Kidney epithelial cell (primary cell): ENCODE results near the gene HSPB3. TPM values are rescaled to one million over a fixed set of nuclear protein-coding genes. Genes with fewer than 3 reads are reported as not detected.

Source experiments
- DNase-seq: peaks from one replicate; pipeline ENCODE4 v3.0.0-alpha.2; 2010; ENCODE audit warnings: low read depth
- H3K27me3 ChIP-seq: 2 replicates; pipeline ENCODE4 v1.6.0; 2011; ENCODE audit warnings: low read length; ENCODE audit not compliant: control insufficient read depth, insufficient read depth
- H3K36me3 ChIP-seq: 2 replicates; pipeline ENCODE4 v1.5.1; 2011; ENCODE audit warnings: low read length; ENCODE audit not compliant: control insufficient read depth, insufficient read depth
- H3K4me3 ChIP-seq: 2 replicates; pipeline ENCODE4 v1.5.1; 2011; ENCODE audit warnings: low read depth, mild to moderate bottlenecking, control low read depth, low read length
- total RNA-seq: library from RNA; depleted of rRNA; stranded (reverse); fragments of >200 nt; gene quantifications from 2 replicates; pipeline ENCODE4 v1.2.3, GENCODE V29; 2015
- TF ChIP-seq, protein P1 (sequence below): IDR thresholded peaks from 2 replicates; pipeline ENCODE4 v1.5.1; 2011; ENCODE audit warnings: mild to moderate bottlenecking, moderate library complexity, low read length, control low read depth, inconsistent platforms; ENCODE audit not compliant: insufficient read depth, poor library complexity, severe bottlenecking

Gene HSPB3, protein sequence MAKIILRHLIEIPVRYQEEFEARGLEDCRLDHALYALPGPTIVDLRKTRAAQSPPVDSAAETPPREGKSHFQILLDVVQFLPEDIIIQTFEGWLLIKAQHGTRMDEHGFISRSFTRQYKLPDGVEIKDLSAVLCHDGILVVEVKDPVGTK
- 0.50 TPM in 1 of 2 replicates, not detected in the other for total RNA-seq

DNA sequence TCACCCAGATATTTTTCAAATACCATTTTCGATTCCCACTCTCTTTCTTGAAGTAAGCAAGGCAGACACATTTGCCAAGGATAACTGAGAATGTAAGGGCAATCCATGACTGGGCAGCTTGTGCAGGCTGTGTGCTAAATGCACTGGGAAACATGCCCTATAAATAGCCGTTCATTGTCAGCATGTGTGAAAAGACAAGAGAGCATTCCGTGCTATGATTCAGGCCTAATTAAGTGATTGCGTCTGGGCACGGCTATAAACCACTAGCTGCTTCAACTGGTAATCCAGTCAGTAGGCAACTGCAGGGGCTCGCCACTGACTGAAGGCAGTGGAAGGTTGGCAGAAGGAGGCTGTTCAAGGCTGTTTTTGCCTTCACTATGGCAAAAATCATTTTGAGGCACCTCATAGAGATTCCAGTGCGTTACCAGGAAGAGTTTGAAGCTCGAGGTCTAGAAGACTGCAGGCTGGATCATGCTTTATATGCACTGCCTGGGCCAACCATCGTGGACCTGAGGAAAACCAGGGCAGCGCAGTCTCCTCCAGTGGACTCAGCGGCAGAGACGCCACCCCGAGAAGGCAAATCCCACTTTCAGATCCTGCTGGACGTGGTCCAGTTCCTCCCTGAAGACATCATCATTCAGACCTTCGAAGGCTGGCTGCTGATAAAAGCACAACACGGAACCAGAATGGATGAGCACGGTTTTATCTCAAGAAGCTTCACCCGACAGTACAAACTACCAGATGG lies at the start of gene HSPB3:
TSS of gene HSPB3 (plus strand) at position 287 of the 745 bp plus-strand sequence. CDS start at position 378, 91 bp downstream.
- Histone ChIP-seq H3K4me3 (no peak within 1 kb of the TSS), H3K36me3 (no peaks in the 10 kb centered on the region), H3K27me3 (no peaks in the 10 kb centered on the region)
- DNase-seq: no peak
- TF ChIP-seq, protein P1, sequence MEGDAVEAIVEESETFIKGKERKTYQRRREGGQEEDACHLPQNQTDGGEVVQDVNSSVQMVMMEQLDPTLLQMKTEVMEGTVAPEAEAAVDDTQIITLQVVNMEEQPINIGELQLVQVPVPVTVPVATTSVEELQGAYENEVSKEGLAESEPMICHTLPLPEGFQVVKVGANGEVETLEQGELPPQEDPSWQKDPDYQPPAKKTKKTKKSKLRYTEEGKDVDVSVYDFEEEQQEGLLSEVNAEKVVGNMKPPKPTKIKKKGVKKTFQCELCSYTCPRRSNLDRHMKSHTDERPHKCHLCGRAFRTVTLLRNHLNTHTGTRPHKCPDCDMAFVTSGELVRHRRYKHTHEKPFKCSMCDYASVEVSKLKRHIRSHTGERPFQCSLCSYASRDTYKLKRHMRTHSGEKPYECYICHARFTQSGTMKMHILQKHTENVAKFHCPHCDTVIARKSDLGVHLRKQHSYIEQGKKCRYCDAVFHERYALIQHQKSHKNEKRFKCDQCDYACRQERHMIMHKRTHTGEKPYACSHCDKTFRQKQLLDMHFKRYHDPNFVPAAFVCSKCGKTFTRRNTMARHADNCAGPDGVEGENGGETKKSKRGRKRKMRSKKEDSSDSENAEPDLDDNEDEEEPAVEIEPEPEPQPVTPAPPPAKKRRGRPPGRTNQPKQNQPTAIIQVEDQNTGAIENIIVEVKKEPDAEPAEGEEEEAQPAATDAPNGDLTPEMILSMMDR: no peak

DNA sequence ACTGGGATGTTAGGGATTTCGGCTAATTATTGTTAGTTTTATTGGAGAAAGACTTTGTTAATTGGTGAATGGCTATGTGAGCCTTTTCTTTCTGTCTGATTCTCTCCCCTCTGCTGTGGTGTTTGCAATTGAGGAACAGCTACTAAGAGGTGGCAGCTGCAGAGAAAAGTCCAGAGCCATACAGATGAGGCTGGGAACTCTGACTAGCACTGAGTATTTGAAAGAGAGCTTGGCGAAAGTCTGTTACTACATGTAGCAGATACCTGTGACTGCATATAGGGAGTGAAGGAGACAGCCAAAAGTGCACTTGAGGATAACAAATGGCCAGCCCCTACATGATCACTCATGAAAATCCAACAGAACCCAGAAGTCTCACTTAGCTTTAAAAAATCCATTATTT lies 44.3 kb upstream of the HSPB3 start:
- no peaks in the 10 kb centered on the region for H3K36me3 ChIP-seq
- TF ChIP-seq, protein P1: no peak
- no peak overlapping the region for H3K4me3 ChIP-seq
- DNase-seq: no peak
- no peaks in the 10 kb centered on the region for H3K27me3 ChIP-seq

DNA sequence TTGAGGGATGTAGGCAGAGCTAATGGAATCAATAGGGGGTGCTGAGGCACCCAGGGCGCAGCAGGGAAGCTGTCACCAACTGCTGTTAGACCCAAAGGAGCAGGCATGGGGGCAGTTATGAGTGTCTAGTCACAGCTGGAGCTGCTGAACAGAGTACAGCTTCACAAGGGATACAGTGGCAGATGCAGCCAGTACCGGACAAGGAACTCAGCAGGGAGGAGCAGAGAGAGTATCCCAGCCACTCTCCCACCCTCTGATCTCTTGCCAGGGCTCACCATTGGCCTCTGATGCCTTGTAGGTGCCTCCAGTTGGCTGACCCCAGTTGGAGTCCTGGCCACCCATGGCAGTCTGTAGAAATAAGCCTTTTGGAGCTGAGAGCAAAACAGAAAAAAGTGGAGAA lies 42.6 kb upstream of the HSPB3 start:
- Histone ChIP-seq H3K27me3 (no peaks in the 10 kb centered on the region), H3K4me3 (no peak overlapping the region), H3K36me3 (no peaks in the 10 kb centered on the region)
- DNase-seq: no peak
- TF ChIP-seq, protein P1: no peak

DNA sequence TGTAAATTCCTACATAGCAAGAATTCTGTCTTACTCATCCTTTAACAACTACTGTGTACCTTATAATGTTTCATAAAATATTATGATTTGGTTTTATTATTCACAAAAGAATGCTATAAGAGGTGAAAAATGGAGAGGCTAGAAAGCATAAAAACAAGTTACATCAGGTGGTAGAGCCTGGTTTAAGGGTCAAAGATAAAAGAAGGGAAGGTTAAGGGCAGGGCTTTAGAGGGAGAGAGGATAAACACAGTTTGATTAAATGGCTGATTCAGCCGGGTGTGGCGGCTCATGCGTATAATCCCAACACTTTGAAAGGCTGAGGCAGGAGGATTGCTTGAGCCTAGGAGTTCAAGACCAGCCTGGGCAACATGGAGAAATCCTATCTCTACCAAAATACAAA lies 40.4 kb upstream of the HSPB3 start:
- DNase-seq: no peak
- TF ChIP-seq, protein P1: no peak
- no peaks in the 10 kb centered on the region for H3K27me3 ChIP-seq
- no peak overlapping the region for H3K4me3 ChIP-seq
- no peaks in the 10 kb centered on the region for H3K36me3 ChIP-seq

DNA sequence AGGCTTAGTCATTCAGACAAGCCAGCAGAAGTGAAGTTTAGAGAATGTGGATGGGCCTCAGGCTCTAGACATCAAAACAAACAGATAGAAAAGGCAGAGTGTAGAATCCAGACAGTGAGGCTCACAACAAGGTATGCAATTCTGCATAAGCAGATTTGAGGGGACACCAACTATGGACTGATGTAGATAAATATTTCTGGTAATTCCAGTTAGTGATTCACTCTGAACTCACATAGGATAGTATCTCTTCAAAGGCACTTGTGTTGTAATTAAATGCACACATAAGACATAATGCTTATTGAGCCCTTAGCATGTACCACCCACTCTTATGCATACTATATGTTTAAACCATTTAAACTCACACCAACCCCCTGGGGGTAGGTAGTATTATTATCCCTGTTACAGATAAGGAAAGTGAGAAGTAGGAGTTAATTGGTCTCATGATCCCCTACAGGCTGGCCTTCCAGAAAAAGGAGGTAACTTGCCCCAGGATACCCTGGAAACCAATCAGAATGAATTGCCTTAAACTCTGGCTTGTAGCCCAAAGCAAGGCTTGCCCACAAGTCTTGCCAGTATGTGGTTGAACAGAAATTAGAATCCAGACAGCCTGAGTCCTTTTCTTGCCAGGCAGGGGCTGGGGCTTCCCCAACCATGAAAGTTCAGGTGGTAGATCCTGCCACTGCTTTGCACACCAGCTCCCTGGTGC lies 39.5 kb upstream of the HSPB3 start:
- TF ChIP-seq, protein P1: no peak
- no peak for DNase-seq
- H3K36me3 ChIP-seq: no peaks in the 10 kb centered on the region

More for the DNA sequence above, 39.5 kb upstream of the HSPB3 start:
- no peaks in the 10 kb centered on the region for H3K27me3 ChIP-seq
- no peak overlapping the region for H3K4me3 ChIP-seq
